ENCODE measurements around the gene CCDC192. TPM values are rescaled to one million over a fixed set of nuclear protein-coding genes. Genes with fewer than 3 reads are reported as not detected.

Gene CCDC192
- total RNA-seq, 4 donors from 2014 or later = 1.0 to 2.3 (median 1.1) TPM; not detected in 1

GRCh38 chr5:127671218-127671617 is 32.0 kb upstream of the CCDC192 start:
- TF ChIP-seq CTCF (IDR thresholded peaks at IDR 0.05; ENCODE audit: low read depth) = no peak

GRCh38 chr5:127673117-127673800 is 29.9 kb upstream of the CCDC192 start:
- TF ChIP-seq CTCF (IDR thresholded peaks at IDR 0.05; ENCODE audit: low read depth) = no peak

DNA sequence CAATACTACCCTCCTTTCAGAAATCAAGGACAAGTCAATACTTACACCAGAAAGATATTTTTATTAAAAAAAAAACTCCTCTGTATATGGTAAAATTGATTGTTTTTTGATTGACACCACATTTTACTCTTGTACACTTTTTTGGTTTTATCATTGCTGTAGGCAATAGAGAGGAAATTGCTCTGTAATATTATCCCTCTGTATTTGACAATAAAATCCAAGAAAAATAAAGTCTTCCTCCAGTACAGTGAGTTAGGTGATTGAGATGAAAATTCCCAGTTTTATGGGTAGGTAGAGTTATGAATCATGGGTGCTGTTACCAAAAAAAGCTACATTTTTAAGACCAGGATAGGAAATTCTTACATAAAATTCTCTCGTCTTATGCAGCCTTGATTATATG is 22.6 kb upstream of the CCDC192 start:
- TF ChIP-seq CTCF (IDR thresholded peaks at IDR 0.05; ENCODE audit: low read depth) = no peak

DNA sequence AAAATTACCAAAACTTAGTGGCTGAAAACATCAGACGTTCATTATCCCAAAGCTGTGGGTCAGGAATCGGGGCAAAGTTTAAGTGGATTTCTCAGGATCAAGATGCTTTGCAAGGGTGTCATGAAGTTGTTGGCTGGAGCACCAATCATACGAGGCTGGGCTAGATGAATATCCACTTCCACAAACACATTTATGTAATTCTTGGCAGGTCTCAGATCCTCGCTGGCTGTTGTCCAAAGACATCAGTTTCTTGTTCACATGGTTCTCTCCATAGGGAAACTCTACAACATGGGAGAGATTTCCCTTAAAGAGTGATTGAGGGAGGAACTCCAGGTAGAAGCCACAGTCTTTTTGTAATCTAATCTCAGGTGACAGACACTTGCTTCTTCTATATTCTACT is 20.2 kb upstream of the CCDC192 start:
- TF ChIP-seq CTCF (IDR thresholded peaks at IDR 0.05; ENCODE audit: low read depth) = no peak

DNA sequence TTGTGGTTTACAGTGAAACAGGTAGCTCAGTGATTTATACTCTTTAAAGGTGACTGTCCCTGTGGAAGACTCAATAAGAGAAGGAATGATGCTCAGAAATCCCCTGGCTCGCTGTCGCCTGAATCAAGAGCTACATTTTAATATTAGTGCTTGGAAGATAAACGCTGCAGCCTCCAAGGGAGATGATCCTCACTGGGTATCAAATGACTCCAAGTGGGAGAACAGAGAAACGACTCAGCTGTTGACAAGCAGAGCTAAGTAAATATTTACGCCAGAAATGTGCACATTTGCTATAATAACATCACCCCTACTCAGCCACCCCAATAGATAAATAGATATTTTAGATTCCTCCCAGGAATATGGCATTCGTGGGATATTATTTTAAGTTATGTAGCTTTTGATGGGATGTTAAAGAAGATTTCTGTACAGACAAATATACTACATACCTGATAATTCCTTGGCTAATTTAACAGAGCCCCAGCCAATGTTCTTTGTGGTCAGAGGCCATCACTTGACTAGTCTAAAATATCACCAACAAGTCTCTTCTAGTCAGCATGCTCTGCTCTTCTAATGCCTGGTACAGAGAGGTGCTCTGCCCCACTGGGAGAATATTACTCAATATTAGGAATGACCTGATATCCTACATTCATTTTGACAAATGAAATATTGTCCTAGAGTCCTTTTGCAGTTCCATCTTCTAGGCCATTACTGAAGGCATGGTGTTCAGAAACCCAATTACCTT is 18.3 kb upstream of the CCDC192 start:
- no peak for TF ChIP-seq CTCF (IDR thresholded peaks at IDR 0.05; ENCODE audit: low read depth)

DNA sequence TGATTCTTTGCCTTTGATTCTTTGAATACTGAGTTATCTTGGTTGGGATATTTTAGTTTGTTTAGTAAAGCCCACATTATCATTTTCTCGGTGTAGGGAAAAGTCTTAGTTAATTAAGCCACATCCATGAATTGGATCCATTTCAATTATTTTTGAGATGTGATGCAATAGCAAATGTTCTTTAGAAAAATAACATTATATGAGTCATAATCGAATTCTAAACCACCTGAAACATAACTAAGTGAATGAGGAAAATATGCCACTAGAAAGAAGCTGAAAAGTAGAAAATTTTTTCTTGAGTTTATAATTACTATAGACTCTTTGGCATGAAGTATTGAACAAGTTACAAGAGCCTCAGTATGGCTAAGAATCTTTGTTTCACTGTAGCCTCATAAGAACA is 17.5 kb upstream of the CCDC192 start:
- TF ChIP-seq CTCF (IDR thresholded peaks at IDR 0.05; ENCODE audit: low read depth) = no peak

DNA sequence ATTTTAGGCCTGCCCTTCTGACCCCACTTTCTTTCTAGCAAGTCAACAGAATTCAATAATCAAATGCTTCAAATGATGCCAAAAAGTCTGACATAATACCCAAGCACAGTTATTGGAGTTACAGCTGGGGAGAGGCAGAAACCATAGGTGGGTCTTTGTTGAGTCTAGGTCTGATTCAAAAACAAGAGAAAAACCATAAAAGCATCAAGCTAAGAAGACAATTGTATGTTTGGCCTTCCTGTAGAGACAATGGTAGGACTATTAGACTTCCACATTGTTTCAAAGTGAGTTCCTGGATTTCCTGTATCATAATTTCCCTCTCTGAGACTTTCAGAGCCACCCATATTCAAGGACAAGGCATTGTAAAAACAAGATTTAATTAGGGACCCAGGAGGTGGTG is 16.8 kb upstream of the CCDC192 start:
- no peak for TF ChIP-seq CTCF (IDR thresholded peaks at IDR 0.05; ENCODE audit: low read depth)
